Measurements from ENCODE around the gene PPHLN1. TPM values are rescaled to one million over a fixed set of nuclear protein-coding genes. Genes with fewer than 3 reads are reported as not detected.

Gene PPHLN1
- total and polyA plus RNA-seq, 12 donors = 22.5 to 91.1 (median 52.6) TPM

- H3K4me3 ChIP-seq = no peak overlapping the region
- no peaks in the 10 kb centered on the region for H3K9me3 ChIP-seq (replicated peaks in 1 of 3)
- no peak for TF ChIP-seq CTCF (IDR thresholded peaks at IDR 0.05)
- DNase-seq = no peak
- H3K27me3 ChIP-seq = no peaks in the 10 kb centered on the region
- H3K27ac ChIP-seq = no peak overlapping the region
- H3K36me3 ChIP-seq (replicated peaks in 1 of 2) = no peaks in the 10 kb centered on the region
- intact Hi-C loops (cut with DNase I) = no loop called here
- no peaks in the 10 kb centered on the region for H3K4me1 ChIP-seq (replicated peaks in 1 of 2)
- WGBS, 4 donors = 89 to 96% (median 93%) methylated on average over 6 of the region's 6 CpGs
Observed at GRCh38 chr12:42360747-42361403, 34.9 kb downstream of the PPHLN1 start.

- Histone ChIP-seq H3K4me3 (no peak overlapping the region), H3K4me1 (replicated peaks in 1 of 2) (no peaks in the 10 kb centered on the region), H3K27me3 (no peaks in the 10 kb centered on the region), H3K27ac (no peak overlapping the region), H3K9me3 (replicated peaks in 1 of 3) (no peaks in the 10 kb centered on the region), H3K36me3 (replicated peaks in 1 of 2) (no peaks in the 10 kb centered on the region)
- 58 to 67% (median 63%) methylated on average over 4 of the region's 4 CpGs for WGBS, 4 donors
- peak in 1 of 7 donors; percentile 30 for DNase-seq
- no peak for TF ChIP-seq POLR2A (IDR thresholded peaks at IDR 0.05)
- TF ChIP-seq CTCF (IDR thresholded peaks at IDR 0.05) = no peak
- intact Hi-C loops (cut with DNase I) = no loop called here
Observed at GRCh38 chr12:42361909-42362646, 36.1 kb downstream of the PPHLN1 start.

- DNase-seq = no peak
- no peak overlapping the region for H3K4me3 ChIP-seq
- no peak overlapping the region for H3K27ac ChIP-seq
- no peaks in the 10 kb centered on the region for H3K4me1 ChIP-seq (replicated peaks in 1 of 2)
- H3K27me3 ChIP-seq = no peaks in the 10 kb centered on the region
- H3K36me3 ChIP-seq (replicated peaks in 1 of 2) = no peaks in the 10 kb centered on the region
- intact Hi-C loops (cut with DNase I) = no loop called here
- TF ChIP-seq POLR2A (IDR thresholded peaks at IDR 0.05) (no peak), CTCF (IDR thresholded peaks at IDR 0.05) (no peak)
- H3K9me3 ChIP-seq (replicated peaks in 1 of 3) = no peaks in the 10 kb centered on the region
Observed at GRCh38 chr12:42362647-42363260, 36.8 kb downstream of the PPHLN1 start.

GRCh38 chr12:42364692-42365091 is 38.7 kb downstream of the PPHLN1 start:
- H3K36me3 ChIP-seq (replicated peaks in 1 of 2) = no peaks in the 10 kb centered on the region
- 83 to 86% (median 84%) methylated on average over 9 of the region's 9 CpGs for WGBS, 4 donors
- no peak overlapping the region for H3K4me3 ChIP-seq
- no peaks in the 10 kb centered on the region for H3K4me1 ChIP-seq (replicated peaks in 1 of 2)
- no peaks in the 10 kb centered on the region for H3K27me3 ChIP-seq
- intact Hi-C loops (cut with DNase I) = no loop called here
- no peak overlapping the region for H3K27ac ChIP-seq
- no peak for TF ChIP-seq POLR2A (IDR thresholded peaks at IDR 0.05)
- no peak for TF ChIP-seq CTCF (IDR thresholded peaks at IDR 0.05)
- no peak for DNase-seq
- H3K9me3 ChIP-seq (replicated peaks in 1 of 3) = no peaks in the 10 kb centered on the region
